Activated T-helper 1 cell treated with anti-CD3 and anti-CD28 coated beads, Interleukin-2, amount 50 U/mL, for 16 hours (primary cell): Measurements from ENCODE around the gene RANBP3.
"Not testable (repeated sequence)": the region's sequence is repeated elsewhere in the genome, so short reads cannot be mapped to it uniquely, and the experiment has no call there.

Experiments
- DNase-seq, 2 donors: peaks; one replicate each; pipeline ENCODE4 v3.0.0-alpha.2; 2020; ENCODE audit warnings: low read depth in 1 of 2, low spot score in 1 of 2

Gene RANBP3

DNA sequence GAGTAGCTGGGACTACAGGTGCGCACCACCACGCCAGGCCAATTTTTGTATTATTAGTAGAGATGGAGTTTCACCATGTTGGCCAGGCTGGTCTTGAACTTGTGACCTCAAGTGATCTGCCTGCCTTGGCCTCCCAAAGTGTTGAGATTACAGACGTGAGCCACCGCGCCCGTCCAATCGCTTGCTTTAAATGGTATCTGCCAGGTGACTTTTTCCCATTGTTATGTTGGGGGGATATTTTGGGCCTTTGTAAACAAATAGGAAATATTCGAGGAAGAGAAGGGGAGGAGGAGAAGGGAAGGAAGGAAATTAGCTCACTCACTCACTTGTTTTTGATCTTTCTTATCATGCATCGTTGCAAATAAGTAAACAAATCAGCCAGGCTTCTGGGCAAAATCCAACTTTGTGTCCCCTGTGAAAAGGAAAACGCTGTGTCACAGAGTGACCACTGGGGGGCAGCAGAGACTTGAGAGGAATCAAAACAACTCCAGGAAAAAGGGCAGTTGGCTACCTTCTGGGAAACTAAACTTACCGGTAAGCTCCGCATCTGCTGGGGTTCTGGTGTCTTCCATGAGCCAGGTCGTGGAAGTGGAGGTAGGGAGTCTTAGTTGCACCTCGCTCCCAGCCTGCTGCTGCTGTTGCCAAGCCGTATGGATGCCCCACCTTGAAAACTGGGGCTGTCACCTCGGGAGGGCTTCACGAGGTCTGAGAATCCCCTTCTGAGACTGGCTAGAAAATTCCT lies 9.3 kb upstream of the RANBP3 start:
- peak; percentile 45 to 57 for DNase-seq

DNA sequence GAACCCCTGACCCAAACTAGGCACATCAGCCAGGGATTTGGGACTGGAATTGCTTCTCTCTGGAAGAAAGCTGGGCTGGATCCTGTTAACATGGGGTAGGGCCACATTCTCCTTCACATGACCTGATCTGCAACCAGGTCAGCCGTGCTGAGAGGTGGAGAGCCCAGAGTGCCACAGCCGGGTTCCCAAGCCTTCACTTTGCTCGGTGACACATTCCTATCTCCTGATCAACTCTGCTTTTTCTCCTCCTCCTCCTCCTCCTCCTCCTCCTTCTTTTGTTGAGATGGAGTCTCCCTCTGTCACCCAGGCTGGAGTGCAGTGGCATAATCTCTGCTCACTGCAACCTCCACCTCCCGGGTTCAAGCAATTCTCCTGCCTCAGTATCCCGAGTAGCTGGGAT lies 7.9 kb upstream of the RANBP3 start:
- not testable (repeated sequence) for DNase-seq

DNA sequence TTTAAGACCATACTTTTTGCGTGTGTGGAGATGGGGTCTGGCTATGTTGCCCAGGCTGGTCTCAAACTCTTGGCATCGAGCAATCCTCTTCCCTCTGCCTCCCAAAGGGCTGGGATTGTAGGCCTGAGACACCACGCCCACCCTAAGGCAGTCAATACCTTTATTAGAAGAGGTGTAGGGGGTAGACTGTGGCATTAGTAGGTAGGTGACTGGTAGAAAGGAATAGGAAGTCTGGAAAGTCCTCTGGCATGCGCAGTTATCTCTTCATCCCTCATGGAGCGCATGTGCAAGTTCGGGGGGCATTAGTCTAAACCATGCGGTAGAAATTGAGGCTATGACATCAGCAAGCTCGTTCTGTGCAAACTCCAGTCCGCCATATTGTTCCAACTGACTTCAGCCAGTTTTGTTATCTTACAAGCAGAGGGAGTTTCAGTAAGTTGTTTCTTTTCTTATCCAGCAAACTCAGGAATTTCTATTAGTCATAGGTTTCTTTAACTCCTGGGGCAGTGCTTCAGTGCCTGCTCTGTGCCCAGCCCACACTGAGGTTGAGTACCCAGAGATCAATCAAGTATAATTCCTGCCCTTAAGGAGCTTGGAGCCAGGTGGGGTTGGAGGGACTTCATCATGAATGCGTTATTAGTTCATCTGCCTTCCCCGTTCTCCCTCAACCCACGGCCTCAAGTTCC lies 7.3 kb upstream of the RANBP3 start:
- no peak for DNase-seq

DNA sequence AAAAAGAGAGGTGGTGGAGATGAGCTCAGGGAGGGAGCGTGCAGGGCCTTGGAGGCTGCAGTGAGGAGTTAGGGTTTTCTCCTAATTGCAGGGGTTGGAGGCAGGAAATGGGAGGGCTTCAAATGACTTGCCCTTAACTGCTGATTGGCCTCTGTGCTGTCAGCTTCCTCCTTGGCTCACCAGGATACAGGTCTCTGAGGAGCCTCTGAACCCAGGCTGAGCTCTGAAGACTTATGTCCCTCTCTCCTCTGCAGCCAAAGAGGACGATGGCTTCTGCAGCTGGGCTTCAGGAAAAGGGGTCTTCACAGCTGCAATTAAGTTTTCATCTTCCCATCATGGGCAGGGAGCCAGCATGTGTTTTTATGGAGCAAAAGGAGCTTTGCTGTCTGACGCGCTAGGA lies 6.7 kb upstream of the RANBP3 start:
- DNase-seq = no peak

DNA sequence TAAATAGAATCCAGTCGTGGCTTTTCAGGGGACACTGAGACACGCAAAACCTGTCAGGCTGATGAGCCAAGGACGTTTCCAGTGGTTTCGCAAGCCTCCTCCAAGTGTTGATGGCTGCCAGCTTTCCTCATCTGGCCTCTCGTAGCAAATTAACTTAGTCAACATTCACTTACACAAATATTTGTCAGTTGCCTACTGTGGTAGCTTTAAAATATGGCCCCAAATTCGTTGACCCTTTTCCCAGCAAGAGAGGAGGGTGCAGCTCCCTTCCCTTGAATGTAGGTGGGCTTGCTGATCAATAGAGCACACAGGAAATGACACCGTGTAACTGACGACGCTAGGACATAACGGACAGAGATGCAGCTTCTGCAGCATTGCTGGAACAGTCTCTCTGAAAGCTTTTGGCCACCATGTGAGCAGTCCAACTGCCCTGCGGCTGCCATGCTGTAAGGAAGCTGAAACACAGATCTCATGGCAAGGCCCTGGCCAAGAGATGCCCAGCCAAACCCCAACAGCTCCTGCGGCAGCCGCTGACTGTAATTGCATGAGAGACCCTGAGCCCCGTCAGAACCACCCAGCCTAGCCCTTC lies 5.5 kb upstream of the RANBP3 start:
- no peak for DNase-seq

DNA sequence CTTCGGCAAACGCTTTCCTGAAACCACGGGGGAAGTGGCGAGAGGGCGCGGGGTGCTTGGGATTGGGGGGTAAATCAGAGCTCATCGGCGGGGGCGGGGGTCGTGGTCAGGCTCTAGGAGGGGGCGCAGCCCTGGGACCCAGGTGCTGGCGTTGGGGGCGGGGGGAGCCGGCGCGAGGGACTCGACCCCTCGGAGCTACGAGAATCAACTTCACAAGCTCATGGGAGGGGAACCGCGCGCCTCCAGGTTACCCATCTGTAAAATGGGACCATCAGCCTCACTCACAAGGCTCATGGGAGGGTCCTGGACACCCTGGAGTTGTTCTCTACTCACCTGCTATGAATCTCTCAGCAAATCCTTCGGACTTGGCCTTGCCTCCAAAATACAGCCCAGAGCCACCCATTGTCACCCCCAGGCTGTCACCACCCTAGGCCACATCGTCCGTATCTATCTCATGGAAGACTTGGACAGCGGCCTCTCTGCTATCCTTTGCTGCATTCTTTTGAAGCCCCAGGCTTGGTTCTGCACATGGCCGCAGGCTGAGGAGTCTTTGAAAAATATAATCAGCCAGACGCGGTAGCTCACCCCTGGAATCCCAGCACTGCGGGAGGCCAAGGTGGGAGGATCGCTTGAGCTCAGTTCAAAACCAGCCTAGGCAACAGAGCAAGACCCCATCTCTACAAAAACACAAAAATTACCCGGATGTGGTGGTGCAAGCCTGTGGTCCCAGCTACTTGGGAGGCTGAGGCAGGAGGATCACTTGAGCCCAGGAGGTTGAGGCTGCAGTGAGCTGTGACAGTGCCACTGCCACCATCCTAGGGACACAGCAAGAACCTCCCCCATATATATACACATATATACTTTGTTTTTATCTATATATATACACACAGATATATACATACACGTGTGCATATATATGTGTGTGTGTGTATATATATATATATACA lies 939 bp upstream of the RANBP3 start:
- no peak for DNase-seq

DNA sequence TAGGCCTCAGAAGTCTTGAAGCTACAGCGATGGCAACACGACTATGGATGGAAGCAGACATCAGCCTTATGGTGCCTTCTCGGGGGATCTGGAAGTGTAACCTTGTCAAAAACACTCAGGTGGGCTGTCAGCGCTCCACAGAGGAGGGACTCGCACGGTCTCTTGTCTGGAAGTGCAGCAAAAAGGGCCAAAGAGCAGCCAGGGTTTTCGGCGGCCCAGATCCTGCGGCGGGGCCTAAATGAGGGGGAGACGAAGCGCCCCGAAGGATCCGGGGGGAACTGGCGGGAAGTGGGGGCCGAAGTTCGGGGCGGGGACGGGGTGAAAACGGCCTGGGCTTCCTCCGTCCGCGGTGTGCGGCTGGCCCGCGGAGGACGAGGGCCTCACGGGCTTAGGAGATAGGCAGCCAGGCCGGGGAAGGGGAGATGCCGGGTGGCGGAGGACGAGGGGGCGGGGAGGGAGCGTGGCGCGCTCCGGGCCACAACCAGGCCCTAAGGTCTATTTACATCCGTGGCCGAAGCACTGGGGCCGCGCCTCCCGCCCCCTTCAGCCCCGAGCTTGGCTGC lies 637 bp downstream of the RANBP3 start:
- no peak for DNase-seq

DNA sequence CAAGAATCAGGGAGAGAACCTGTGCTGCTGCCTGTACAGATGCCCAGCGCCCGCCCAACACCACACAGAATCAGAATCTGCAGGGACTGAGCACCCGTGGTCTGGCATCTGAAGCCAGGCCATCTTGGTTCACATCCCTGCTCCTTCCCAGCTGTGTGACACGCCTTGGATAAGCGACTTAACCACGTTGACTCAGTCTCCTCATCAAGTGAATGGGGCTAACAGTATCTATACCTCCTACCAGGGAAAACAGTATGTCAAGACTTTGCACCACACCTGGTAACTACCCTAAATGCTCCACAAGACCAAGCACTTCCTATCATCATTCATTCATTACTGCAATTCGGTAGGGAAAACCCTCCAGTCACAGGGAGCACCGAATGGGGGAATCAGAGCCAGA lies 1.2 kb downstream of the RANBP3 start:
- no peak for DNase-seq

DNA sequence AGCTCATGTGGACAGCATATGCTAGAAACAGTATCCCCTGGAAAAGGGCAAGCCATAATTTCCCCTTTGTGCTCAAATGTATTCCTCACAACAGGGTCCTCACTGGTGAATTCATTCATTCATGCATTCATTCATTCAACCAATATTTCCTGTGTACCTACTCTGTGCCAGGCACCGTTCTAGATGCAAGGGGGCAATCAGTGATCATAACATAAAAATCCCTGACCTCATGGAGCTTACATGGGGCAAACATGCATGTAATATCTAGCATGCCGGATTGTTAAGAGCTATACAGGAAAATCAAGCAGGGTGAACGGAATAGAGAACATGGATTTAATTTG lies 2.6 kb downstream of the RANBP3 start:
- no peak for DNase-seq

DNA sequence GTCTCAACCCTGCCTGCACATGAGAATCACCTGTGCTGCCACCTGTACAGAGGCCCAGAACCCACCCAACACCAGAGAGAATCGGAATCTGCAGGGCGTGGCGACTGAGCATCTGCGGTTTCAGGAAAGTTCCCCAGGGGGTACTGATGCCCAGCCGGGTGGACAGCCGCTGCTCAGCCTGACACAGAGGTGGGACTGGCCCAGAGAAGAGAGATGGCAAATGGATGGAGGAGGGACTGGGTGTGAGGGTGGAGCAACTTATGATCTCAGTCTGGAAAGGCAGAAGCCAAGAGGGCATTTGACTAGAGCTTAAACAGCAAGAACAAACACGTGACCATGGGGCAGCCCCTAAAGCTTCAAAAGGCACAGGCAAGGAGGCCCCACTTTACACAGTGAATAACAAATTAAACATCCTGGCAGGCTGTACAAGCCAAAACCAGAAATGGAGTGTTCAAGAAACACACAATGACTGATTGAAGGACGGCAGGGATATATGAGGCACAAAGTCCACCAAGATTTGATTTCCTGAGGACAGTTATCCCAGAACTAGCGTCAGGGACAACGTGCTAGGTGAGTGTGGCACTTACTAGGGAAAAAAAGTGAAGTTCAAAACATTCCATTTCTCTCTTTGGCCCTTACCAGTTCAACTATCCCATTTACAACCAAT lies 3.1 kb downstream of the RANBP3 start:
- DNase-seq = no peak

DNA sequence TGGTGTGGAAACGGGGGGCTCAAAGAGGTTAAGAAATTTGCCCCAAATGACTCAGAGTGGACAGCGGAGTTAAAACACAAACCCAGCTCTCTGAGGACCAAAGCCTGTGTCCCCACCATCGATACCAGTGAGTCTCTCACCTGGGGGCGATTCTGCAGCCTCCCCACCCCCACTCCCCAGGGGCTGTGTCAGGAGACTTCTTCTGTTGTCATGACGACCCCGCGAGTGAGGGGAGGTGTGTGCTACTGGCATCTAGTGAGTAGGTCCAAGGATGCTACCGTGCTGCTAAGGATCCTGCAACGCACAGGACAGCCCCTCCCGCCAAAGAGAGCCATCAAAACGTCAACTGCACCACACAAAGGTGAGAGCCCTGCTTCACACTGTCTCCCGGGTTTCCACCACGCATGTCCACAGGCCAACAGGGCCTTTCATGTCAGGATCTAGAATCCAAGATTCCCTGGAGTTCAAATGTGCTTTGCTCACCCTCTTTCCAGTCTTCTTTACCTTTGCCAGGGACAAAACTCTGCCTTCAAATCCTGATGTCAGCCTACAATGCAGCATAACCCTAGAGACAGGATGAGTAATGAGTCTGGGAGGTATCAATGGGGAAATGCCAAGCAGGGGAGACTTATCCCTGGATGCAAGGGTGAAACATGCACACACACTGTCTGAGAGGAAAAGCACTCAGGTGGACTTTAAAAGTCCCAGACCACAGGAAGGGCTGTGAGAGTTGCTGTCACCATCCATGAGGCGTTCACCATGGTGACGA lies 3.9 kb downstream of the RANBP3 start:
- DNase-seq = no peak

DNA sequence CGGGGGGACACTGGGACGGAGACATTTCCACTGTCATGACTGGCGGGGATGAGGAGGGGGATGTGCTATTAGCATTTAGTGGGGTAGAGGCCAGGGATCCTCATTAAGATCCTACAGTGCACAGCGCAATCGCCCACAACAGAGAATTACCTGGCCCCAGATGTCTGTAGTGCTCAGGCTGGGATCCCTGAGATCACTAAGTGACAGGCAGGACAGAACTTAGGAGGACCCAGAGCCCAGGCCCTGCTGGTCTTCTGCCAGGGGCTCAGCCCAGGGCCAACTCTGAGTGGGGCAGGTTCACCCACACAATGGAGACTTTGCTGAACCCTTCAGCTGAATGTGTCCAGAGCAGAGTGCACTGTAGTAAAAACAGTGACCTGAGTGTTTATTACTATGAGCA lies 4.6 kb downstream of the RANBP3 start:
- no peak for DNase-seq

DNA sequence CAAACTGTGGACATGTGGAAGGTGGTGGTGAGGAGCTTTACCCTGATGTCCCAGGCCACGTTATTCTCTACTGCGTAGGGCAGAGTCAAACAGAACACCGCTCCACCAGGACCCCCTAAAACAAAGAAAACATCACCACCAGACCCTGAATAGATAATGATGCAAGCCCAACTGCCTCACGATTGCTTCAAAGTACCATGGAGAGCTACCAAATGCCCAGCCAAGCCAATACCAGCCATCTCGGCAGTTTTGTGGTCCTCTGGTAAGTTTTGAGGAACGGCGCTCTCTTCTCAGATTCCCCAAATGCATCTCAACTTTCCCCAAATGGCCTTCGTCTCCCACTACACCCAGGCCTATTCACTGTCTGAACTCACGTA lies 5.6 kb downstream of the RANBP3 start:
- no peak for DNase-seq

DNA sequence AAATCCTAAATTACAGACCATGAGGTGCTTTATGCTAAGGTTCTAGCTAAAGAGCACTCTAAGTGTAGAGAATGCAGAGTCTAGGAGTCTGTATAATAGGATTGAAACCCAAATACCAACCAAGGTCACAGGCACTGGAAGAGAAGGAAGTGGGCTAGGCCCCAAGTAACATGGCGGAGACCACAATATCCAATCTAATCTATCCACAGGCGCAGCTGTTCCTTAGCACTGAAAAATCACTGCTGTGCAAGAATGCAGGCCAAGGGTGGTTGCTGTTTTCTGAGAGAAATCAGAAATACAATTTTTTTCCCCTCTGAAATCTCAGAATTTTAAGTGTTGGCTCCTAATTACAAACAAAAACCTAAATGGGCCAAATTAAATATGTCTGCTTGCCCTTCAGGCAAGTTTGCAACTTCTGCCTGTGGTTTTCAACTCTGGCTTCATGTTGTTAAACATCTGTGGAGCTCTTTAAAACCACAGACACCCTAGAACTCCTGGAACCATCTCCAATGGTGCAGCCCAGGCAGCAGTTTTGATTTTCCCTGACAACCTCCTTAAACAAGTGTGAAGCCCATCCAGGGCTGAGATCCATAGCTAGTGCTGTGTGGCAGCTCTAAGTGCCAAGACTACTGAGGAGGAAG lies 6.1 kb downstream of the RANBP3 start:
- DNase-seq = no peak

DNA sequence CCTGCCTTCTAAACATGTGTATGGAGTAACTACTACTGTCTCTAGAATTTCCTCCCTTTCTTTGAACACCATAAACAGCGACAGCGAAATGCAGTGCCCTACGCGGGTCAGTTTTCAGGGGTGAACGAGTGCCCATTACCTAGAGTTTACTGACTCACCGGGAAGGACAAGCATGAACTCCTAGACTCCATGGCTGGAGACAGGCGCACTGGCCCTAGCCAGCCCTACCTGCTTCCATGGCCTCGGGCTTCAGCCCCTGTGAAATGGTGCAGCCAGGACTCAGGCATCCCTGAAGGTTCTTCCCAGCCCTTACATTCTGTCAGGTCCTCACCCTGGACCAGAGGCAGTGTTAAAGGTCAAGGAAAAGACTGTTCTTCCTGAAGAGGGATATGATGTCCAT lies 8.5 kb downstream of the RANBP3 start:
- DNase-seq = no peak

DNA sequence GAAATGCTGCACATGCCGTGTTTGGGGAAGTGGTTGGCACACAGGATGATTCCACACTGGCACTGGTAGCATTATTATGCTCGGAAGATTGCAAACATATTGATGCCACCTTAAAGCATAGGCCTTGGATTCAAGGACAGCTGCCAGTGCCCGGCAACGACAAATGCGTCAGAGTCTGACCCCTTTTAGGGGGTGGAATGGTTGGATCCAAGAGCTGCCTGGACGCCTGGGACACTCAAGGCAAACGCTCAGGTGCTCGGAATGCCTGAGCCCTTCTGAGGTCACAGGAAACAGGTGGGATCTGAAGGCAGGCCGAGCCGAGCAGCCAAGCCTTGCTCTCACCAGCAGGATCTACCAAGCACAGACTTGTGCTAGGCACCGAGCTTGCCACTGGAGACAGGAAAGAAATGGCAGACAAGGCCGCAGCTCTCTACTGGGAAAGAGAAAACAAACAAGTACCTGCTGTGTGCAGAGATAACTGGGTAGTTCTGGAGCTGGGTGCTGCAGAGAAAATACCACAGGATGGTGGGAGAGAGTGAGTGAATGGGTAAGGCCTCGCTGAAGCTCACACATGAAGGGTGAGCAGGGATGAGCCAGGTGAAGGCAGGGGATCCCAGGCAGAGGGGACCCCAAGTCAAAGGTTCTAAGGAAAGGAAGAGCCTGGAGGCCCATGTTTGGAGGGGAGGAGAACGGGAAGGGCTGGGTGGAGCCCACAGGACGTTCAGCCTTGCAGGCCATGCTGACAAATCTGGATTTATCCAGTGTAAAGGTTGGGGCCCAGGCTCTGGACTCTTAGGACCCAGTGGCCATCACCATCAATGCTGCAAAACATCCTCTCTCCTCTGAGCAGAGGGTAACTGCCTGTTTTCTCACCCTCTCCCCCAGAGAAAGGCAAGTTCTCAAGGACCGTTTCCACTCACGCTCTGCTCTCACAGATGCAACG lies 9.2 kb downstream of the RANBP3 start:
- DNase-seq = no peak

DNA sequence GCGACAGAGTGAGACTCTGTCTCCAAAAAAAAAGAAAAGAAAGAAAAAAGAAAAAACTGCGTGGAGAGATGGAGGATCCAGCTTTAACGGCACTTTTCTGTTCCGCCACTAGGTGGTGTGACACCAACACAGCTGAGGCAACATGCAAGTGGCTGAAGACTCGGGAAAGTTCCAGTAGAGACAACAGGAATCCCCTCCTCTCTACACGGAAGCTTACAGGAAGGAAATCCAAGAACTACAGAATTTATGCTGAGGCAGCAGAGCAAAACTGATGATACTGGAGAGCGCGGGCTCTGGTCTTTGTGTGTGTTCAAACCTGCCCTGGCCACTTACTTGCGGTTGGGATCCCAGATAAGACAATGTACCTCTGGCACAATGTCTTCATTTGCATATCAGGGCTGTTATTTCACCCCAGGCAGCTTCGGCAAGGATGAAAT lies 9.9 kb downstream of the RANBP3 start:
- DNase-seq = peak in 1 of 2 donors; percentile 43

DNA sequence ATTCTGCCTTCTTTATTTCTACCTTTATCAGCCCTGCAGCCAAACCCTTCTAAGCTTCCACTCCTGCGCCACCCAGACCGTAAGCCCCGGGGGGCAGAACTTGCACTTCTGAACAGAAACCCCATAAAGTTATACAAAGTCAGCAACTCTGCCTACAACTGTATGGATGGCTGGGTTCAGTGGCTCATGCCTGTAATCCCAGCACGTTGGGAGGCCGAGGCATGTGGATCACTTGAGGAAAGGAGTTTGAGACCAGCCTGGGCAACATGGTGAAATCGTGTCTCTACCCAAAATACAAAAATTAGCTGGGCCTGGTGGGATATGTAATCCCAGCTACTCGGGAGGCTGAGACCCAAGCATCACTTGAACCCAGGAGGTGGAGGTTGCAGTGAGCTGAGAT lies 10.4 kb downstream of the RANBP3 start:
- DNase-seq = no peak
